Esophagus squamous epithelium (tissue), 4 donors: Measurements from ENCODE around the gene ATP10A.

Experiments used
- POLR2A ChIP-seq, 4 donors: fragments of 450-650 bp; IDR thresholded peaks; one replicate each; pipeline ENCODE4 v1.6.1; 2017; ENCODE audit warnings: antibody characterized with exemption in 4 of 4, mild to moderate bottlenecking in 4 of 4, moderate library complexity in 3 of 4
- TF ChIP-seq, protein P1 (sequence below), 6 experiments: fragments of 450-650 bp in 4 of 6; fragments of 200-600 bp in 2 of 6; sonication (generic) in 2 of 6; IDR thresholded peaks; one replicate each; pipeline ENCODE4 v1.5.1; 2016 to 2019; ENCODE audit warnings: antibody characterized with exemption in 6 of 6, mild to moderate bottlenecking in 4 of 6, moderate library complexity in 4 of 6

- TF ChIP-seq, protein P1, sequence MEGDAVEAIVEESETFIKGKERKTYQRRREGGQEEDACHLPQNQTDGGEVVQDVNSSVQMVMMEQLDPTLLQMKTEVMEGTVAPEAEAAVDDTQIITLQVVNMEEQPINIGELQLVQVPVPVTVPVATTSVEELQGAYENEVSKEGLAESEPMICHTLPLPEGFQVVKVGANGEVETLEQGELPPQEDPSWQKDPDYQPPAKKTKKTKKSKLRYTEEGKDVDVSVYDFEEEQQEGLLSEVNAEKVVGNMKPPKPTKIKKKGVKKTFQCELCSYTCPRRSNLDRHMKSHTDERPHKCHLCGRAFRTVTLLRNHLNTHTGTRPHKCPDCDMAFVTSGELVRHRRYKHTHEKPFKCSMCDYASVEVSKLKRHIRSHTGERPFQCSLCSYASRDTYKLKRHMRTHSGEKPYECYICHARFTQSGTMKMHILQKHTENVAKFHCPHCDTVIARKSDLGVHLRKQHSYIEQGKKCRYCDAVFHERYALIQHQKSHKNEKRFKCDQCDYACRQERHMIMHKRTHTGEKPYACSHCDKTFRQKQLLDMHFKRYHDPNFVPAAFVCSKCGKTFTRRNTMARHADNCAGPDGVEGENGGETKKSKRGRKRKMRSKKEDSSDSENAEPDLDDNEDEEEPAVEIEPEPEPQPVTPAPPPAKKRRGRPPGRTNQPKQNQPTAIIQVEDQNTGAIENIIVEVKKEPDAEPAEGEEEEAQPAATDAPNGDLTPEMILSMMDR (IDR thresholded peaks at IDR 0.05): no peak
- TF ChIP-seq POLR2A (IDR thresholded peaks at IDR 0.05): no peak
Observed at GRCh38 chr15:25839638-25840156, 23.4 kb downstream of the ATP10A start.
